Measurements from ENCODE around the gene ZNF555.

- TF ChIP-seq CTCF (IDR thresholded peaks at IDR 0.05) (no peak), POLR2AphosphoS5 (IDR thresholded peaks at IDR 0.05) (no peak), POLR2A (IDR thresholded peaks at IDR 0.05) (no peak)
Observed at GRCh38 chr19:2803486-2804155, 37.7 kb upstream of the ZNF555 start.

Measured in sigmoid colon (tissue), 4 donors.